Ascending aorta (tissue), 2 donors: Measurements from ENCODE around the gene AKAIN1. TPM values are rescaled to one million over a fixed set of nuclear protein-coding genes. Genes with fewer than 3 reads are reported as not detected.

ENCODE experiments used
- DNase-seq, 2 donors: peaks; one replicate each; pipeline ENCODE4 v3.0.0-alpha.2; 2019; ENCODE audit warnings: low spot score in 2 of 2
- H3K27ac ChIP-seq, 2 donors: fragments of 200-600 bp; sonication (generic); one replicate each; pipeline ENCODE4 v1.5.1; 2016 to 2017; ENCODE audit warnings: mild to moderate bottlenecking in 1 of 2
- H3K27me3 ChIP-seq: fragments of 200-600 bp; sonication (generic); one replicate; pipeline ENCODE4 v1.5.1; 2017
- H3K36me3 ChIP-seq, 2 donors: fragments of 200-600 bp; sonication (generic); one replicate each; pipeline ENCODE4 v1.5.1; 2016
- H3K4me1 ChIP-seq, 2 donors: fragments of 200-600 bp; sonication (generic); one replicate each; pipeline ENCODE4 v1.5.1; 2016 to 2017; ENCODE audit warnings: mild to moderate bottlenecking in 1 of 2
- H3K4me3 ChIP-seq, 2 donors: fragments of 200-600 bp; sonication (generic); one replicate each; pipeline ENCODE4 v1.5.1; 2016 to 2017; ENCODE audit warnings: mild to moderate bottlenecking in 1 of 2
- H3K9me3 ChIP-seq, 2 donors: fragments of 200-600 bp; sonication (generic); one replicate each; pipeline ENCODE4 v1.5.1; 2016
- intact Hi-C: fragments of 100-400 bp; cut with DNase I; formaldehyde crosslinking; loops from one replicate; pipeline ENCODE4 v1.15.1; 2023
- total RNA-seq: library from RNA; depleted of rRNA; stranded (reverse); fragments of >200 nt; gene quantifications from one replicate; pipeline ENCODE4 v1.1.0, GENCODE V29; 2016
- TF ChIP-seq, protein P1 (sequence below), 3 experiments: fragments of 200-600 bp in 2 of 3; fragments of 450-650 bp in 1 of 3; sonication (generic) in 2 of 3; IDR thresholded peaks; one replicate each; pipeline ENCODE4 v1.5.1; 2016 to 2019; ENCODE audit warnings: antibody characterized with exemption in 3 of 3, mild to moderate bottlenecking in 1 of 3, moderate library complexity in 1 of 3

Gene AKAIN1, protein sequence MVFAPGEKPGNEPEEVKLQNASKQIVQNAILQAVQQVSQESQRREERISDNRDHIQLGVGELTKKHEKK
- not detected for total RNA-seq

GRCh38 chr18:5197032-5197434, at the start of gene AKAIN1:
Gene AKAIN1, minus strand, starts transcription at chr18:5197257. Its CDS starts 204 bp downstream, at chr18:5197053.
- no peak within 1 kb of the TSS for H3K4me3 ChIP-seq
- no peaks in the 10 kb centered on the region for H3K9me3 ChIP-seq
- DNase-seq, result no peak
- intact Hi-C loops, result no loop called here
- no peaks in the 10 kb centered on the region for H3K36me3 ChIP-seq
- no peaks in the 10 kb centered on the region for H3K27me3 ChIP-seq
- TF ChIP-seq, protein P1, sequence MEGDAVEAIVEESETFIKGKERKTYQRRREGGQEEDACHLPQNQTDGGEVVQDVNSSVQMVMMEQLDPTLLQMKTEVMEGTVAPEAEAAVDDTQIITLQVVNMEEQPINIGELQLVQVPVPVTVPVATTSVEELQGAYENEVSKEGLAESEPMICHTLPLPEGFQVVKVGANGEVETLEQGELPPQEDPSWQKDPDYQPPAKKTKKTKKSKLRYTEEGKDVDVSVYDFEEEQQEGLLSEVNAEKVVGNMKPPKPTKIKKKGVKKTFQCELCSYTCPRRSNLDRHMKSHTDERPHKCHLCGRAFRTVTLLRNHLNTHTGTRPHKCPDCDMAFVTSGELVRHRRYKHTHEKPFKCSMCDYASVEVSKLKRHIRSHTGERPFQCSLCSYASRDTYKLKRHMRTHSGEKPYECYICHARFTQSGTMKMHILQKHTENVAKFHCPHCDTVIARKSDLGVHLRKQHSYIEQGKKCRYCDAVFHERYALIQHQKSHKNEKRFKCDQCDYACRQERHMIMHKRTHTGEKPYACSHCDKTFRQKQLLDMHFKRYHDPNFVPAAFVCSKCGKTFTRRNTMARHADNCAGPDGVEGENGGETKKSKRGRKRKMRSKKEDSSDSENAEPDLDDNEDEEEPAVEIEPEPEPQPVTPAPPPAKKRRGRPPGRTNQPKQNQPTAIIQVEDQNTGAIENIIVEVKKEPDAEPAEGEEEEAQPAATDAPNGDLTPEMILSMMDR (IDR thresholded peaks at IDR 0.05), result no peak
- H3K4me1 ChIP-seq, result no peaks in the 10 kb centered on the region
- no peak within 1 kb of the TSS for H3K27ac ChIP-seq

DNA sequence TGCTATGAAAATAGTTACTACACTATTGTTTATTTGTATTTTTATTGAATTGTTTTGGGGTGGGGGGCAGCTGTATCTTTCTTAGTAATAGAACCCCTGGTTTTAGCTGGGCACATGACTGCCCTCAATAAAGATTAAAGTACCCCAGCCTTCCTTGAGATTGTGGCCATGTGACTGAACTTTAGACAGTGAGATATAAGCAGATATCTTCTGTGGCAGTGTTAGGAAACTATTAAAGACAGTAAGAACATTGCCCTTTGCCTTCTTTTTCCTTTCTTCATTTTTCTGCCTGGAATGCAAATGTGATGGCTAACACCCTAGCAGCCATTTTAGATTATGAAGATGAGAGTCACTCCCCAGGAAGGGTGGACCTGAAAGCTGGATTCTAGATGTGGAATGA, 47.9 kb upstream of the AKAIN1 start:
- intact Hi-C loops, result no loop called here
- H3K36me3 ChIP-seq, result peaks cover 7 to 41% of the 10 kb centered on the region in 2 donors
- no peaks in the 10 kb centered on the region for H3K9me3 ChIP-seq
- no peak overlapping the region for H3K4me3 ChIP-seq
- H3K27me3 ChIP-seq, result no peaks in the 10 kb centered on the region
- peaks cover 0 to 2% of the 10 kb centered on the region in 2 donors for H3K4me1 ChIP-seq
- no peak for DNase-seq
- H3K27ac ChIP-seq, result no peak overlapping the region
- TF ChIP-seq, protein P1 (IDR thresholded peaks at IDR 0.05), result no peak

DNA sequence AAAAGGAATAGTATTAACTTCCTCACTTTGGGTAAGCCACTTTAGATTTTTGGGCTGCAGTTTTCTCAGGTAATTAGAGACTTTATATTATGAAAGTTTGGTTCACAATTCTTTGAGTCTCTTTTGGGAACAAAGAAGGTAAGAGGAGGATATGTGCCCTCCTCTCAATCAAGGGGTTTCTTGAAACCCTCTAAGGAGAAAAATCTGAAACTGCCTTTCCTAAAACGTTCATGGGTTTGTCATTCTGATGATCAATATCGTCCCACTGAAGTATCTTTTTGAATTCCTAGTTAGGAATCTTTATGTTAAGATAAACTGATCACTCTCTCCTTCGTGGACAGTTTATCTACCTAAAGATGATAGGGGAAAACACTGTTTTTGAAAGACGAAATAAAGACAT, 42.4 kb upstream of the AKAIN1 start:
- Histone ChIP-seq H3K36me3 (peaks cover 7 to 41% of the 10 kb centered on the region in 2 donors), H3K4me1 (peaks cover 5 to 15% of the 10 kb centered on the region in 2 donors), H3K9me3 (no peaks in the 10 kb centered on the region), H3K27me3 (no peaks in the 10 kb centered on the region), H3K27ac (no peak overlapping the region), H3K4me3 (peak overlapping the region; percentile 82 to 86)
- no peak for DNase-seq
- TF ChIP-seq, protein P1 (IDR thresholded peaks at IDR 0.05), result no peak
- intact Hi-C loops, result no loop called here

GRCh38 chr18:5238371-5238976, 41.4 kb upstream of the AKAIN1 start:
- peaks cover 7 to 34% of the 10 kb centered on the region in 2 donors for H3K36me3 ChIP-seq
- H3K4me3 ChIP-seq, result peak overlapping the region; percentile 82 to 86
- no peaks in the 10 kb centered on the region for H3K27me3 ChIP-seq
- TF ChIP-seq, protein P1 (IDR thresholded peaks at IDR 0.05), result no peak
- H3K27ac ChIP-seq, result peak overlapping the region; percentile 99 to 100
- H3K4me1 ChIP-seq, result peaks cover 5 to 15% of the 10 kb centered on the region in 2 donors
- peak in 1 of 2 donors; percentile 73 for DNase-seq
- intact Hi-C loops, result no loop called here
- no peaks in the 10 kb centered on the region for H3K9me3 ChIP-seq

DNA sequence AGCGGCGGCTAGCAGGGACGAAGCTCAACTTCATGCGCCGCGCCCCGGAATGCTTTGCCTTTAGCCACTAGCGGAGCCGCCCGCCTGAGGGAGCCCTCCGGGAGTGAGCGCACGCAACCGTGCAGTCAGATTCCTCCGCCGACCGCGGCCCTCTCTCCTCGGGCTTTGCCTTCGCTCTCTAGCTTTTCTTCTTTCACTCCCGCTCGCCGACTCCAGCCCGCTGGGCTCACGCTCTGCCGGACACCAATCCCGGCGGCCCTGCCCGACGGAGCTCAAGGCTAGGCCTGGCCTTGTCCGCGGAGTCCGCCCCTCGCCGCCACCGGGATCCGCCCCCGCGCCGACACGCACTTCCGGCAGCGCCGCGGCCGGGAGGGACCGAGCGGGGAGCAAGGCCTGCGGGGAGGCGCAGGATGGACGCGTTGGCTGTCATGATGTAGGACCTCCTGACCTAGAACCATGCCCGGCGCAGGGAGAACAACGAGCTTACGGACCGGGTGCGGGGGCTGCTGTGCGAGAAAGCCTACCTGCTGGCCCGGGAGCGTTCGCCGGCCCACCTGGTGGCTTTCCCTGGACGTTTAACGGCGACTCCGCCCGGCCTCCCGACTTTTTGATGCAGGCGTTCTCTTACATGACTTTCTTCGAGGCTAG, 40.8 kb upstream of the AKAIN1 start:
- Histone ChIP-seq H3K27ac (peak overlapping the region; percentile 99 to 100), H3K27me3 (no peaks in the 10 kb centered on the region), H3K36me3 (peaks cover 7 to 28% of the 10 kb centered on the region in 2 donors), H3K9me3 (no peaks in the 10 kb centered on the region), H3K4me1 (peaks cover 5 to 15% of the 10 kb centered on the region in 2 donors), H3K4me3 (peak overlapping the region; percentile 82 to 86)
- DNase-seq, result peak; percentile 30 to 92
- intact Hi-C loops, result loop anchor here (1.0 kb wide), 1 partner anchor 58 kb away; no protein-coding TSS in a partner anchor
- TF ChIP-seq, protein P1 (IDR thresholded peaks at IDR 0.05), result peak in 1 of 3 experiments; percentile 36
